ENCODE data around the gene SASH1.
A peak's percentile ranks its signal among the peaks of the same experiment; 100 is the strongest.
"Not testable (repeated sequence)": the region's sequence is repeated elsewhere in the genome, so short reads cannot be mapped to it uniquely, and the experiment has no call there.

Gene SASH1

DNA sequence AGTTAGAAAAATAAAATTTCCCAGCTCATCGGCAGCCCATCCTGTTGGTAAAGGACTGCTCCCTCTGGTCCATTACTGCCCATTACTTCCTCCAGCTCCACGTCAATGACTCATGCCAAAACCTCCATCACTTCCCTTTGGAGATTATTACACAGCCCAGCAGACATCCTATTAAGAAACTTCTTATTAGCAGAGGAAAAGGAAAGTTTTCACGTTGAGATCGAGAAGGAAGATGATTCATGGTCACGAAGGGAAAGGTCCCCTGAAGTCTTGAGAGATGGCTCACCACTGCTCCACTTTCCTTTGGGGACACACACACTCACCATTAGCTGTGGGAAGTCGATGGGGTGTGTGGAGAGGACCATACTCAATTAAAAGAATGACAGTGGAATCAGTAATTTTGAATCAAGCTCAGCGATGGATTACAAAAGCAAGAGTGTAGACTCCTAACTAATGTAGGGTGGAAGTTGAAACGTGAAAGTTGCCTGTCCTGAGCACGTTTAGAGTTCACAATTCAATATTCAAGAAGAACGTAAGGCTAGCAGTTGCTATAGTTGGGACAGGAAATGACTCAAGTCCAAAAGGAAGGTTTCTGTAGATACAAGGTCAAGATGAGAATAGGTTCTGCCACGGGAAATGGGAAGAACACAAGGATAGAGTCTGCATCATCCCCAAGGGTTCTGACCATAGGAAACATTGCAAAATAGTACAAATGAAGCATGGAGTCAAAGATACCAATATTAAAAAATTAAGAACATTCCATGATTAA is 21.6 kb downstream of the SASH1 start:
- no peak for DNase-seq

DNA sequence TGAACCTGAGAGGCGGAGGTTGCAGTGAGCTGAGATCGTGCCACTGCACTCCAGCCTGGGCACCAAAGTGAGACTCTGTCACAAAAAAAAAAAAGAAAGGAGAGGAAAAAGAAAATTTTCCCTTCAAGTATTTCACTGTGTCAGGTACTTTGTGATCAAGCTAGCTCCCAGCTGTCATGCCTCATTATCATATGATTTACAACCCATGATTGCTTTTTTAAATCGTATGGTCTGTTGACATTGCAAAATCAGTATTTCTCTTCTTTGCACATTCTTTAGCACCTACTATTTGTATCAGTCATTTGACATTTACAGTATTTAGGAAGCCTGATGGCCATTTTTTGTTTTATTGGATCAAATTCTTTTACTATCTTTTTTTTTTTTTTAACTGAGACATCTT is 22.4 kb downstream of the SASH1 start:
- no peak for DNase-seq

DNA sequence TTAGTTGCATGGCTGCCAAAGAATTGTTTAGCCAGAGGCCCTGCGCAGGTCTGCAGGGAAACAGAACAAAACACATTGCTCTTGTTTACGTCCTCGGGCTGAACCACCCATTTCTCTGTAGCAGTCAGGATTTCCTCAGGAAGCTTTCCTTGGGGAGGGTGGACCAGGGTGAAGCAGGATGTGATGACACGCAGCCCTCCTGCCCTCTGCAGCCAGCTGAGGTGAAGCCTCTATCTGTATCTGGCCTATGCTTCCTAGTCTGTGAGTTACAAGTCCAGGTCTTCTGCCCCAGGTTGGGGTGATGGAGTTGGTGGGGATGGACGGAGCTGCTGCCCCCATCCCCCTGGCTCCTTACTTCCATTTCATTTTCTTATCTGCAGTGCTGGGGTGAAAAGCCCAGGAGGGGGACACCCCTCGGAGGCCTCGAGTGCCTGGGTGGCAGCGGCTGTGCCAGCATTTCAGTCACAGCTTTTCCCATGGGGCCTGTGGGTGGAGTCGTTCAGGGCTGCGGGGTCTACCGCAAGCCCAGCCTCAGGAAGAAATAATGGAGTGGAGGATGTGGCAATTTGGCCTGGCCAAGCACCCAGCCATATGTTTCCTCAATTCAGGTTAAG is 24.9 kb downstream of the SASH1 start:
- peak in 1 of 56 donors; percentile 30 for DNase-seq

DNA sequence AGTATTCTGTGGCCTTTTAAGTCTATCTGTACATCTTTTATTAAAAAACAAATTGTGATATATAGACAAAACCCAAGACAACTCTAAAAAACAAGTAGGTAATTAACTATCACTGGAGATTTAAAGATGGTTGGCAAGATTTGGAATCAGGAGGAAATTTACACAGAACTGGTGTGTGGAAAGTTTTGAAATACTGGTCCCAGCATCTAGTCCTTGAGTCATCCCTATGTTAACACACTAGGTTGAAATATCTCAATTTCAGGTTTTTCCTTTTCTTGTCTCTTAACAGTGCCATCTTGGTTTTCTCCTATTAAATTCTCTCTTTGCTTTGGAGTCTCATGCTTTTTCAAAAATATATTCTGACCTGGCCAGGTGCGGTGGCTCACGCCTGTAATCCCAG is 27.5 kb downstream of the SASH1 start:
- no peak for DNase-seq

DNA sequence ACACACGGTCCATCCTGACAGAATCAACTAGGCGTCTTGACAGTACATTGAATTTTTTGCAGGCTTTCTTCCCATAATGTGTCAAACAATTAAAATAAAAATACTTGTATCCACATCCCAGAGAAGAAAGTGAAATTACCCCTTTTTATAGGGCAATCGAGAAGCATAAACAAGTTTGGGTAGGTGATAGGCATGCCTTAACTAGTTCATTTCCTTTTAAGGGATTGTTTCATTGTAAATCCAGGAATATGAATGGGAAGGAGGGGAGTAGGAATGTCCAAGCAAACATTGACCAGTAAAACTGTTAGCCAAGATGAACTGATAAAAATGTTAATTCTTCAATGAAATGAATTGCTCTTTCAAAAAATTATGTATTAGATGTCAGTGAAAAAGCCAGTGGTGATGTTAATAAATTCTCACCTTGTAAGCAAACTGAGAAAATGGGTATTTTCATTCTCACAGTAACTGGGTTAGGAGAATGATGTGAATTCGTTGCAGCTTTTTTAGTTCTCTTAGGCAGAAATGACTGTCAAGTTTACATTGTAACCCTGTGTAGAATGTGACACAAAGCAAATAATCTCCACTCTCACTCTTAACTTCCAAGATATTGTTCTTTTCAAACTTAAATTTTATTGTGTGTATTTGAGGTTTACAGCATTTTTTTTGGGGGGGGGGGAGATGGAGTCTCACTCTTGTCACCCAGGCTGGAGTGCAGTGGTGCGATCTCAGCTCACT is 31.6 kb downstream of the SASH1 start:
- DNase-seq = no peak

DNA sequence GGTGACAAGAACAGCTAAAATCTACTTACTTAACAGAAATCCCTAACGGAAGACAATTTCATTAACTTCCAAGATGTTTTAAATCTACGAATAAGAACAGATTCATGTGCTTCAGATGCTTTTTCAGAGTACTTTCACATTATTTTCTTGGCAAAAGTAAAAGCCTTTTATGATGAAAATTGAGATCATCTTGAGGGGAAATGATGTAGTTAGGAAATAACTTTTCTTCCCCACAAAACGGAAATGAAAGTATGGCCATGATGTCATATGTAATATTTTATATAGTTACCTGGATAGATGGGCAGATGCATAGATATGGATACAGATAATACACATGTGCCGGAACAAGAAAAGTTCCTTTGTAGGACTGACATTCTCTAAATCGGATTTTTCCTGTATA is 32.8 kb downstream of the SASH1 start:
- DNase-seq = no peak

DNA sequence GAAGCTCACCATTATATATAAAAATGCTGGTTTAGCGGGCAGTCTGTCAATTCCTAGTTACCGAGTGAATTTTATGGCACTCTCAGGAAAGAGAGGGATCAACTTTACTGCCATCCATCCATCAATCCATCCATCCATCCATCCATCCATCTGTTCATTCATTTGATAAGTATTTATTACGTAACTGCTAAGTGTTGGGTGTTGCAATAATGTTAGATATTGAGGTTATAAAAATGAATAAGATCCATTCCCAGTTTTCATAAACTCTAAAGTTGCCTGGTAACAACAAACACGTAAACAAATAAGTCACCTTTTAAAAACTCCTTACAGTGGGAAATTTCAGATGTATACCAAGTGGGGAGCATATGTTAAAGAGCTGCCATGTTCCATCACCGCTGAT is 36.8 kb downstream of the SASH1 start:
- DNase-seq = no peak

DNA sequence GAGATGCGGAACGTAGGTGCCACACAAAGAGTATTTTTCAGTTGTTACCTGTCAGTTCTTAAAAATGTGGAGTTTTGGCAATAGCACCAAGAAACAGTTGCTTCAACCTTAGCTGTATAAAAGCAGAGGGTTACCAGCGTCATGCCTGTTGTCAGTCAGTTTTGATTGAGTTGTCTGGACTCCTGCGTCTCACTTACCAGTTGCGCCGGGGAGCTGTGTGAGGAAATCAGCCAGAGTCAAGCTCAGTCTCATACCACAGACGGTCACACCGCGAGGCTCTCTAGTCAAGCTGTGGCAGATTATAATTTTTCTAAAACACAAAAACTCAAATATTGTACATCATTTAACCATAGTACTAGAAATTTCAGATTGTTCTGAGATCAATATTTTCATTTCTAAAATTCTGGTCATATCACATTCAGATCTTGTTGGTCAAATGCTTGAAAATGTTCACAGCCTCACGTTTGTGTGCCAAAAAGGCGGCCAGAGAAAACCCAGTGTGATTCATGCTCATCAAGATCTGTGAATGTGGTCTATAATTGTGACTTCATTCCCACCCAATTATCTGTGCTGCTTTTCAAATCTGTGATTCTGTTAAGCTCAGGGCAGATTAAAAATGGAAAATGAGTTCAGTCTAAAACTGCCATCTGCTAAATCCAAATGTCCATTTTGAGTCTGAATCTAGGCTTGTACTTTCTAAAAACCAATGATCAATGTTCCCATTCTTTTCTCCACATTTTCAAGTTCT is 37.5 kb downstream of the SASH1 start:
- DNase-seq = peak in 2 of 56 donors; percentile 15 to 33

DNA sequence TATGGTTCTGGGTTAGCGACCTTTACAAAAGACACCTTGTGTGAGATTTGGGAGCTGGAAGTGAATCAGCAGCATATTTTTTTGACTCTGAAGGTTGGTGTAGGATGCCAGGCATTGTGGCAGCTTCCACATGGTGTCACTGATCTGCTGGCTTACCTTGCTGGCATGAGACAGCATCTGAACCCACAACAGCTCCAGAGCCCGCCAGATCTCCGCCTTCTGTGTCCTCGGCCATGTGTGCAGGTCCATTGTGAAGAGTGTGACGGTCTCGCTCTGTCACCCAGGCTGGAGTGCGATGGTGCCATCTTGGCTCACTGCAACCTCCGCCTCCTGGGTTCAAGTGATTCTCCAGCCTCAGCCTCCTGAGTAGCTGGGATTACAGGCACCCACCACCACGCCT is 39.4 kb downstream of the SASH1 start:
- not testable (repeated sequence) for DNase-seq

DNA sequence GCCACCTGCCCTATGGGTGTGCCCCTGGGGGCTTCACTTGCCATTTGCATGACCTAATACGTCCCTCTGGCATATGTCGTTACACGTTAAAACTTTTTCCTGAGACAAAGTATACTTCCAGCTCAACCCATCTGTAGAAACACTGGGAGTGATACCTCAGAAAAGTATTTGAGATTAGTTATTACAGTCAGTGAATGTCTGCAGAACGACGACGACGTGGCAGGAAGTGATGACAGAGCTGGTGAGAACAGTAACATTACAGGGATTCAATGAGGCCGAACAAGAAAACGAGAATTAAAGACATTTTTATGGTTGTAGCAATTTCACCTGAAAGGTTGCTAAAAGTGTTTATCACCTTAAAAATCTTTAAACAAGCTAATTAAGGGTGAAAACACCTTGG is 40.2 kb downstream of the SASH1 start:
- DNase-seq = no peak

DNA sequence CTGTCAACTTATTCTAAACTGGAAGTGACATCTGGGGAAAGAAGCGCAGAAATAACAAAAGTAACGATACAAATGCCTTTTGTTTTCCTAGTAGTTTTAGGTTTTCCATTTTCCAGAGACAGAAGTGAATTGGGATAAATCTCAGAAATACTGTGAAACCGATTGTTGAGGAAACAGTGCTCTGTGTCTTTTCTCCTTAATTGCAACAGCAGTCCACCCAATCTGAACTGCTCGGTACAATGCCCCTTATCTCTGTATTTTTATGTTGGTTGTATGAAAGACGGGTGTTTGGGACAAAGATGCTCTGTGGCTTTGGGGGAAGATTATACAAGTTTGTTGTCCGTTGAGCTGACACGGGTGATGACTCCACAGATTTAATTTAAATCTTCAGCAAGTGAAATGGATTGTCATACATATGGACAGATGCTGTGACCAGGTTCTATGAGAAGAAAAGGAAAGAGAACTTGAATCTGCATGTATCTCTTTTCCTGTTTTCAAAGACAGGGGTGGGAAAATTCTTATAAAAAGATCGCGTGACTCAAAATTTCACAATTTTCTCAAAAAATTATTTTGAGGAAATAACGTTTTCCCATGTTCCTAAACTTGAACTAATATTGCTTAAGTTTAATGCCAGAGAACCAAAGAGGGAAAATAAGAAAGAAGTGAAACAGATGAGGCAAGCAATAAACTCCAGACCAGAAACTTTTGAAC is 41.2 kb downstream of the SASH1 start:
- DNase-seq = no peak

DNA sequence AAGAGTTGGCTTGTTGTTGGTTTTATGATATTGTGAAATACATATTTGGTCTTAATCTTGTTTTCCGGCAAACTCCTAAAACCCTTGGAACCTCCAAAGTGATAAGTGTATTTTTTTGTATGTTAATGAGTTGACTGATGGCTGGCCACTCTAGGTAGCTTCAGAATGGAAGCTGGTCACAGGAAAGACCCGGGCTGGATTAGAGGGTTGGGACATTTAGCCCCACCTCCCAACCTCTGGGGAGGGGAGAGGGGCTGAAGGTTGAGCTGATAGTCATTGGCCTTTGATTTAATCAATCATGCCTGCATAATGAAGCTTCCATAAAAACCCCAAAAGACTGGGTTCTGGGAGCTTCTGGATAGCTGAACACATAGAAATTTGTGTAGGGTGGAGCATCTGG is 42.7 kb downstream of the SASH1 start:
- no peak for DNase-seq

DNA sequence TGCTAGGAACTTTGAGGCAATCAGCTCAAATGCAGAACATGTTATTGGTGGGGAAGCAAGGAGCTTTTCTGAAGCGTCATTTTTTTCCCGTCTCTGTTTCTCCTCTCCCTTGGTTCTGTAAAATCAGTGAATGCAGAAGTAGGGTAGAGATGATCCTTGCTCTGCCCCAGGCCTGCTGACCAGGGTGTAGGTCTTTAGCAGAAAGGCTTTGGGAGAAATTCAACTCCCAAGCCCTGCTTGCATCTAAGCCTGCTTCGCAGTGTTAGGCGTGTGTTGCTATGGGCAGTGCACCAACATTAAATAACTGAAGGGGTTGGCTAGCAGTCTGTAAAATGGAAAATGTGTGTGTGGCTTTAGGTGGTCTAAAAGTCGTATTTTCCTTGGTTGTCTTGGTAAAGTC is 45.9 kb downstream of the SASH1 start:
- no peak for DNase-seq

DNA sequence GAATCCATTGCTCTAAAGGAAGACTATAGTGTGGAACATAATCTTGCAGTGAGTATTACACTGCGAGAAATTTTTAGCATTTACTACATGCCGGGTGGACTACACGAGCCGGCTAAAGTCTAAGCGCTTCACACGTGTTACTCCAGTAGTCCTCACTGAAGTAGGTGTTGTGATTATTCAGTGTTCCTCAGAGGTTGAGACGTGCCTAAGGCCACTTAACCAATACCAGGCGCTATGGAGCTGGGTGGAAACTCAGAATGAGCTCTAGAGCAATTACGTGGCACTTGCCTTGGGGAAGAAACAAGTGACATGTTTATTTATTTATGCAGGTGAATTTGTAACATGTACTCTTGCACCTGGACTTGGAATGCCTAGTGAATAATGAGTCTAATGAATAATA is 46.4 kb downstream of the SASH1 start:
- no peak for DNase-seq

DNA sequence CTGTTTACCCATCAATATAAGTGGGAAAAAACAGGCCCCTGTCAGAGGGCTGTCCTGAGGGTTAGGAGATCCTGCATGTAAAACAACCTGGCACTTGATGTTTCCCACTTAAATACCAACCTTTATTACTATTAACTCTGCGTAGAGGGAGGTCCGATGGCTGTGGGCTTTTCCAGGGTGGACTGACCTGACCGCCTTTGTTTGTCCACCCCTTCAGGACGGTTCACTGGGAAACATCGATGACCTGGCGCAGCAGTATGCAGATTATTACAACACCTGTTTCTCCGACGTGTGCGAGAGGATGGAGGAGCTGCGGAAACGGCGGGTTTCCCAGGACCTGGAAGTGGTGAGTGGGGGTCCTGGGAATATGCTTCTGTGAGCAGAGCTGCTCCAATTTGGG is 47.3 kb downstream of the SASH1 start:
- DNase-seq = no peak

DNA sequence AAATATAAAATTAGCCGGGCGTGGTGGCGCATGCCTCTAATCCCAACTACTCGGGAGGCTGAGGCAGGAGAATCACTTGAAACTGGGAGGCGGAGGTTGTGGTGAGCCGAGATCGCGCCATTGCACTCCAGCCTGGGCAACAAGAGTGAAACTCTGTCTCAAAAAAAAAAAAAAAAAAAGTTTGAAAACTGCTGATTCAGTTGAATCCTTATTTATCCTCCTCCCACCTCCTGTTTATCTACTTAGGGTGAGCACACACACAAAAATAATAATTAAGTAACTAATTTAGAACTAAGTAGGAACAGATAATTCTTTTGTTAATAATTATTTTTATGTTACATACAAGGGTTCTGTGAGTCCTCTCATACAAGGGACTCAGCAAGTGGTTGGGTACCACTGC is 49.5 kb downstream of the SASH1 start:
- not testable (repeated sequence) for DNase-seq

DNA sequence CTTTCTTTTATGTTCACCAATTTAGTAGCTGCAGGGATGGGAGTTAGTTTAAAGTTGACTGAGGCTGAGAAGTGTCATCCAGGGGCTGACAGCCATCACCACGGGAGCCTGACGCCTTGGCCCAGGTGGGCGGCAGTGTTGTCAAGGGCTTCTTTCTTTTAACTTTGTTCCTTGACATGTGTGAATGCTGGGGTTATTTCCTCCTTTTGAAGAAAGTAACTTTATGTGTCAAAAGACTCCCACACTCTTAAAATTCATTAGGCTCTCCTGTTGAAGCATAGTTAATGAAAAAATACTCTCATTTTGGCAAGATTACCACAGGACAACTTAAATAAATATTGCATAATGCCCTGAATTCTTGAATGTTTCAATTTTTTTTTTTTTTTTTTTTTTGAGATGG is 50.0 kb downstream of the SASH1 start:
- no peak for DNase-seq

DNA sequence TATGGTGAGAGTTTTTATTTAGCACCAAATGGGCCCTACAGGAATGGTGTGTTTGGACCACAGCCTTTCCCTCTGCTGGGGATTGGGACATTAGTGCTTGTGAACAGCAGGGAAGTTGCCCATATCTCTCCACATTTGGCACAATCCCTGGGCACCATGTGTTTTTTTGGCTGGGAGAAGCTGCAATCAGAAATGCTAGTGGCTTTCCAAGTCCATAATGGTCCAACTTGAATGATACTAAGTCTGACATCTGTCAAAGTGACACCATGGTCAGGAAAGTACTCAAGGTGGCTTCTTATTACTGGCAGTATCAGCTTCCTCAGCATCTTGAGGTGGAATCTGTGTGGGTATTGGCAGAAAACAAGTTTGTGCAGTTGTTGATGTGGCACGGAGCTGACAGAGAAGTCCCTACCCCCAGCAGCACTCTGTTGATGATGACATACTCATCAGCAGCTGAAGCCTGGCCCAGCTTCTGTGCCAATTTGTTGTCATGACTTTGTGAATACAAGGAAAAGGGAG is 53.0 kb downstream of the SASH1 start:
- DNase-seq = peak in 25 of 56 donors; percentile 11 to 73 (median 28)

DNA sequence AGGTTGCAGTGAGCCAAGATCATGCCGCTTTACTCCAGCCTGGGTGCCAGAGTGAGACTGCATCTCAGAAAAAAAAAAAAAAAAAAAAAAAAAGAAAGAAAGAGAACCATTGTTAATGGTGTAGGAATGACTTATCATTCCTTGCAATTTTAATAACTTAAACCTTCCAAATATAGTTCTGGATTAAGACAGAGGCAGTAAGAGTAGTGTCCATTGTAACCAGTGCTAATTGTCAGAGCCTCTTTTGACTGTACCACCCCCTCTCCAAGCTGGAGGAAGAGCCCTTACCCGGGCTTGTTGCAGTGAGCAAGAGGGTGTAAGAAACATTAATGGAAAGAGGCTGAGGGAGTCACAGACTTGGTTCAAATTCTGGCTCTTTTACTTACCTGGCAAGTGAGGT is 53.8 kb downstream of the SASH1 start:
- DNase-seq = no peak

DNA sequence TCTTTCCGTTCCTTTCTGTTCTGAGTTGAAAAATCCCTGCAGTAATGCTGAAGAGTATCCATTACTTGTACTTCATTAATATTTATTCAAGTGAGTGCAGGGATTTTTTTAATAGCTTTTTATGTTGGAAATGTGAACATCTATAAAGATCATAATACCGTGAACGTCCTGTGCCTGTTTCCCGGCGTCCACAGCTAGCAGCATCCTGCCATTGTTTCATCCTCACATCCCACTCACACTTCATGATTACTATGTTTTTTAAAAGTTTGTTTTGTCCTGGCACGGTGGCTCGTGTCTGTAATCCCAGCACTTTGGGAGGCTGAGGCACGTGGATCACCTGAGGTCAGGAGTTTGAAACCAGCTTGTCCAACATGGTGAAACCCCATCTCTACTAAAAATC is 54.3 kb downstream of the SASH1 start:
- DNase-seq = no peak

DNA sequence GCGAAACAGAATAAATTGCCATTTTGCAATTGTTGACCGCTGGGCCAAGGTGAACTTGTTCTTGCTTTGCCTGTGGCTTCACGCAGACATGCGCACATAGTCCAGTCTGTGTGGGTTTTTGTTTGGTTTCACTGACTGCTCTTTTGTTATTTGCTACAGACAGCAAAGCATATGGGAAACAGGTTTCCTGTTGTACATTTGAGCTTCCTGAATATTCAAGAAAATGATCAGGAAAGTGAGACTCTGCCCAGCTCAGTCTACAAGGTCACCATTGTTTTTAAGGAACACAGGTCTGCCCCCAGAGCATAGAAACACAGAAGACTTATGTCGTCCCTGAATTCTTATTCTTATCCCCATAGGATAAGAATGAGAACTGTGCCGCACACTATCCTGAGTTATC is 55.6 kb downstream of the SASH1 start:
- DNase-seq = peak in 7 of 56 donors; percentile 7 to 51 (median 21)

Data from nucleus accumbens (tissue), 56 donors.